Measurements from ENCODE around the gene MAN2B2. TPM values are rescaled to one million over a fixed set of nuclear protein-coding genes. Genes with fewer than 3 reads are reported as not detected.

MAN2B2 gene
- total and polyA plus RNA-seq, 2 of the 4 experiments (the other 2 are of a cell fraction): 13.4 to 34.1 TPM

- ATAC-seq (ENCODE audit: low read depth) (no peak), DNase-seq (no peak)
- Histone ChIP-seq H3K14ac (replicated peaks; ENCODE audit: low read depth, low read length) (no peak overlapping the region), H2AK9ac (replicated peaks; ENCODE audit: low read depth, low read length, poor library complexity) (no peak overlapping the region), H3K9ac (ENCODE audit: low read depth, low read length) (no peak overlapping the region), H3K27ac (ENCODE audit: insufficient read depth, low read length) (no peak overlapping the region), H3K23ac (ENCODE audit: low read depth, low read length) (no peak overlapping the region), H3K4ac (ENCODE audit: low read depth, low read length) (no peak overlapping the region), H3K18ac (ENCODE audit: low read depth, low read length) (no peak overlapping the region), H4K5ac (ENCODE audit: low read depth, low read length) (no peak overlapping the region), H2AFZ (replicated peaks; ENCODE audit: low read length, poor library complexity) (no peak overlapping the region), H4K8ac (ENCODE audit: low read depth in 2 of 2, low read length in 2 of 2) (no peak overlapping the region), H3K4me3 (ENCODE audit: insufficient read depth, low read depth, low read length) (no peak overlapping the region), H4K20me1 (ENCODE audit: insufficient read depth, low read length) (no peaks in the 10 kb centered on the region), H3K36me3 (ENCODE audit: control insufficient read depth, insufficient read depth, low read length) (peaks cover 26% of the 10 kb centered on the region), H2BK120ac (ENCODE audit: low read depth, low read length) (no peak overlapping the region), H3K79me1 (ENCODE audit: low read depth in 1 of 2, low read length in 2 of 2) (no peaks in the 10 kb centered on the region), H2BK20ac (ENCODE audit: low read depth, low read length) (no peak overlapping the region), H3K9me3 (ENCODE audit: control insufficient read depth, insufficient read depth, low read length) (no peaks in the 10 kb centered on the region), H3K27me3 (ENCODE audit: control insufficient read depth, insufficient read depth, low read length) (no peaks in the 10 kb centered on the region), H2AK5ac (ENCODE audit: low read depth, low read length) (no peak overlapping the region), H3K4me1 (ENCODE audit: control insufficient read depth, insufficient read depth, low read length) (no peaks in the 10 kb centered on the region), H3K56ac (ENCODE audit: extremely low read depth, insufficient read depth, low read length) (no peak overlapping the region), H2BK5ac (ENCODE audit: low read depth, low read length, poor library complexity, severe bottlenecking) (no peak overlapping the region), H2BK15ac (ENCODE audit: low read depth, low read length) (no peak overlapping the region), H4K91ac (ENCODE audit: insufficient read depth, low read depth, low read length) (no peak overlapping the region), H3K9me1 (ENCODE audit: insufficient read depth, low read length) (no peaks in the 10 kb centered on the region), H3K4me2 (ENCODE audit: low read depth, low read length) (no peak overlapping the region)
- WGBS, 2 experiments (ENCODE audit: extremely low coverage in 2 of 2, insufficient read length in 1 of 2): 76% methylated on average over 4 of the region's 9 CpGs; no CpG with 5 or more reads in 1 of the 2 experiments
- ChIA-PET POLR2A (ENCODE audit: unreplicated experiment) (no interaction called here), CTCF (no interaction called here)
- intact Hi-C loops (cut with micrococcal nuclease): no loop called here
- in situ Hi-C loops (cut with MboI; ENCODE audit: low sequenced_read_pairs): no loop called here
- TF ChIP-seq SMC3 (IDR thresholded peaks at IDR 0.05; ENCODE audit: low read depth, low read length) (no peak), NFE2L2 (IDR thresholded peaks at IDR 0.05; ENCODE audit: low read depth, low read length) (no peak), RFX5 (IDR thresholded peaks at IDR 0.05; ENCODE audit: low read depth, low read length) (no peak), USF2 (IDR thresholded peaks at IDR 0.05; ENCODE audit: low read depth, low read length) (no peak), CEBPB (IDR thresholded peaks at IDR 0.05; ENCODE audit: low read depth, low read length) (no peak), BHLHE40 (IDR thresholded peaks at IDR 0.05; ENCODE audit: low read depth, low read length) (no peak), MAFK (IDR thresholded peaks at IDR 0.05; ENCODE audit: low read depth, low read length) (no peak), FOS (IDR thresholded peaks at IDR 0.05; ENCODE audit: low read depth, low read length) (no peak), MAZ (IDR thresholded peaks at IDR 0.05; ENCODE audit: borderline replicate concordance, low read depth, low read length) (no peak), CTCF (conservative IDR thresholded peaks at IDR 0.05; ENCODE audit: low read depth, low read length) (no peak), RAD21 (IDR thresholded peaks at IDR 0.05; ENCODE audit: low read length) (no peak), RCOR1 (IDR thresholded peaks at IDR 0.05; ENCODE audit: insufficient replicate concordance, low read length) (no peak), CHD1 (IDR thresholded peaks at IDR 0.05; ENCODE audit: low read depth, low read length) (no peak), POLR2A (IDR thresholded peaks at IDR 0.05; ENCODE audit: low read depth, low read length) (no peak), ELK1 (IDR thresholded peaks at IDR 0.05; ENCODE audit: borderline replicate concordance, low read depth, low read length) (no peak), MXI1 (IDR thresholded peaks at IDR 0.05; ENCODE audit: borderline replicate concordance, low read depth, low read length) (no peak)
- dilution Hi-C loops (cut with HindIII; ENCODE audit: low sequenced_read_pairs, unreplicated experiment): no loop called here
- BruUV-seq (replicated peaks): no TSS peak
Measured at GRCh38 chr4:6591781-6592180, 16.8 kb downstream of the MAN2B2 start.

Data from IMR-90 (cell line).